ENCODE data around the gene RHOC. TPM values are rescaled to one million over a fixed set of nuclear protein-coding genes. Genes with fewer than 3 reads are reported as not detected.

The RHOC gene
- total RNA-seq, 1 experiment from 2014 or later: 154 TPM

DNA sequence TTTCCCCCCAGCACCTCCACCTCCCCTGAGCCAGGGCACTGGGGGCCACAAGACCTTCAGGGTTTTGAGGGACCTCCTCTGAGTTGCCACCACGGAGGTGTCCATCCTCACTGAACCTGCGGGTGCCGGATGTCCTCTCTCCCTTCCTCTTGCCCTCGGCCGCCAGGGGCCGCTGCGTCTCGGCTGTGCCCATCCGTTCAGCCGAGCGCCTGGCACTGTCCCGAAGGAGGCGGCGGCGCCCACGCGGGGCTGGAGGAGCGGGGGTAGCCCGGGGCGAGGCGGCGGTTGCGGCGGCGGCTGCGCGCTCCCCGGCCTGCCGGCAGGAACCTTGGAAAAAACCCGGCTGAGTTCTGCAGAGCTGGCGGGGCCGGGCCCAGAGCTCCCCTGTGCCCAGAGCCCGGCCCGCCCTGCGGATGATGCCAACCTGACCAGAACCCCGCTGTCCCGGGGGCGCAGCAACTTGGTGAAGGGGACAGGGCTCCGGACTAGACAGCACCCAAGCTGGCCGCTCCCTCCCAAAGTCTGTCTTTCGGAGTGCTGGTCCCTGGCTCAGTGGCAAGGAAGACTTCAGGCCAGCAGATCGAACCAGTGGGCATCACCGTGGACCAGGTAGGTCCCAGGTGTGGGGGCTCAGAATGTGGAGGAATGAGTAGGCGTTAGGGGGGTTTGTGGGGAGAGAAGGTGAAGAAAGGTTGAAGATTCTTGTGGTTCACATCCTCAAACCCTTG lies 11.9 kb upstream of the RHOC start (continued):
- TF ChIP-seq, protein P1, sequence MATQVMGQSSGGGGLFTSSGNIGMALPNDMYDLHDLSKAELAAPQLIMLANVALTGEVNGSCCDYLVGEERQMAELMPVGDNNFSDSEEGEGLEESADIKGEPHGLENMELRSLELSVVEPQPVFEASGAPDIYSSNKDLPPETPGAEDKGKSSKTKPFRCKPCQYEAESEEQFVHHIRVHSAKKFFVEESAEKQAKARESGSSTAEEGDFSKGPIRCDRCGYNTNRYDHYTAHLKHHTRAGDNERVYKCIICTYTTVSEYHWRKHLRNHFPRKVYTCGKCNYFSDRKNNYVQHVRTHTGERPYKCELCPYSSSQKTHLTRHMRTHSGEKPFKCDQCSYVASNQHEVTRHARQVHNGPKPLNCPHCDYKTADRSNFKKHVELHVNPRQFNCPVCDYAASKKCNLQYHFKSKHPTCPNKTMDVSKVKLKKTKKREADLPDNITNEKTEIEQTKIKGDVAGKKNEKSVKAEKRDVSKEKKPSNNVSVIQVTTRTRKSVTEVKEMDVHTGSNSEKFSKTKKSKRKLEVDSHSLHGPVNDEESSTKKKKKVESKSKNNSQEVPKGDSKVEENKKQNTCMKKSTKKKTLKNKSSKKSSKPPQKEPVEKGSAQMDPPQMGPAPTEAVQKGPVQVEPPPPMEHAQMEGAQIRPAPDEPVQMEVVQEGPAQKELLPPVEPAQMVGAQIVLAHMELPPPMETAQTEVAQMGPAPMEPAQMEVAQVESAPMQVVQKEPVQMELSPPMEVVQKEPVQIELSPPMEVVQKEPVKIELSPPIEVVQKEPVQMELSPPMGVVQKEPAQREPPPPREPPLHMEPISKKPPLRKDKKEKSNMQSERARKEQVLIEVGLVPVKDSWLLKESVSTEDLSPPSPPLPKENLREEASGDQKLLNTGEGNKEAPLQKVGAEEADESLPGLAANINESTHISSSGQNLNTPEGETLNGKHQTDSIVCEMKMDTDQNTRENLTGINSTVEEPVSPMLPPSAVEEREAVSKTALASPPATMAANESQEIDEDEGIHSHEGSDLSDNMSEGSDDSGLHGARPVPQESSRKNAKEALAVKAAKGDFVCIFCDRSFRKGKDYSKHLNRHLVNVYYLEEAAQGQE (IDR thresholded peaks at IDR 0.05; ENCODE audit: low read depth): no peak
- TF ChIP-seq, protein P2, sequence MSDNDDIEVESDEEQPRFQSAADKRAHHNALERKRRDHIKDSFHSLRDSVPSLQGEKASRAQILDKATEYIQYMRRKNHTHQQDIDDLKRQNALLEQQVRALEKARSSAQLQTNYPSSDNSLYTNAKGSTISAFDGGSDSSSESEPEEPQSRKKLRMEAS (IDR thresholded peaks at IDR 0.05): peak; percentile 27; the same call in 1 of the 2 replicates
- no peak for TF ChIP-seq TCF7L2 (IDR thresholded peaks at IDR 0.05; ENCODE audit: borderline replicate concordance, extremely low read depth, insufficient read depth, insufficient read length)

DNA sequence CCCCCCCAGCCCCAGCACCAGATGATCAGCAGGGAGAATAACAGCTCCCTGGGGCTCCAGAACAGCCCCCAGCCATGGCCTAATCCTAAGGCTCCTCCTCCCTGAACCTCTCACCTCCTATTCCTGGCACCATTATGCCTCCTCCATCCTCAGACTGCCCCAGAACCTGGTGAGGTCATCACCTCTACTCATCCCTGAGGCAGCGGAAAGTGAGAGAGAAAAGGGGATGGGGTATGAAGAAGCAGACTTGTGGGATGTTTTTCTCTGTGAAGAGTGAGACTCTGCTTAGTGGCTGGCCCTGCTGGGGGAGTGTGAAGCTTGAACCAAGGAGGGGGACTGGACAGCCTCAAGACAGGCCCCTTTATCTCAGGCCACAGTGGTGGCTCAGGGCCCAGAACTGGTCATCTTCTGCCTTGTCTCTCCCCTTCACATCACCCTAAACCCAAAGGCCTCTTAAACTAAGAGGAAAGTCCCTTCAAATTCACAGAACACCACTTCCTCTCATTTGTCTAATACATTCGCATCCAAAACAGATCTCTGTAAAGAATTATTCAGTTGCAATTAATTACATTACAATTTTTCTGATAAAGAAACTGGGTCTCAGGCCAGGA lies 10.4 kb upstream of the RHOC start:
- CTCF ChIA-PET: interaction anchor here (1.0 to 4.3 kb wide), 8 partner anchors 10 to 414 kb away, joined by 3 to 114 read pairs (median 12); partner anchors contain the start of genes LRIG2 and RHOC
- TF ChIP-seq EGR1 (IDR thresholded peaks at IDR 0.05; ENCODE audit: low read depth): no peak
- no peak for TF ChIP-seq CBX3 (IDR thresholded peaks at IDR 0.05; ENCODE audit: low read depth)
- no peak for TF ChIP-seq SRF (IDR thresholded peaks at IDR 0.05; ENCODE audit: low read depth)
- TF ChIP-seq, protein P1 (IDR thresholded peaks at IDR 0.05; ENCODE audit: low read depth): no peak
- TF ChIP-seq SIN3A (IDR thresholded peaks at IDR 0.05; ENCODE audit: low read depth): no peak
- TF ChIP-seq TCF7L2 (IDR thresholded peaks at IDR 0.05; ENCODE audit: borderline replicate concordance, extremely low read depth, insufficient read depth, insufficient read length): no peak
- TF ChIP-seq YY1 (IDR thresholded peaks at IDR 0.05; ENCODE audit: extremely low read depth, insufficient replicate concordance, low read depth, low read length): no peak
- TF ChIP-seq, protein P3, sequence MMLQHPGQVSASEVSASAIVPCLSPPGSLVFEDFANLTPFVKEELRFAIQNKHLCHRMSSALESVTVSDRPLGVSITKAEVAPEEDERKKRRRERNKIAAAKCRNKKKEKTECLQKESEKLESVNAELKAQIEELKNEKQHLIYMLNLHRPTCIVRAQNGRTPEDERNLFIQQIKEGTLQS (IDR thresholded peaks at IDR 0.05): no peak
- no peak for TF ChIP-seq SP1 (IDR thresholded peaks at IDR 0.05; ENCODE audit: low read depth)
- no peak for TF ChIP-seq CEBPB (IDR thresholded peaks at IDR 0.05; ENCODE audit: low read depth)
- no peak for TF ChIP-seq ELF1 (IDR thresholded peaks at IDR 0.05; ENCODE audit: borderline replicate concordance, low read depth)
- no peak for TF ChIP-seq ZFX (IDR thresholded peaks at IDR 0.05)
- TF ChIP-seq POLR2AphosphoS5 (IDR thresholded peaks at IDR 0.05; ENCODE audit: low read depth, low read length): no peak
- TF ChIP-seq RAD21 (IDR thresholded peaks at IDR 0.05; ENCODE audit: low read depth): no peak
- no peak for TF ChIP-seq FOSL1 (IDR thresholded peaks at IDR 0.05; ENCODE audit: low read depth)

More for the DNA sequence above, 10.4 kb upstream of the RHOC start:
- DNase-seq (ENCODE audit: low read depth, low spot score) (no peak), ATAC-seq (no peak)
- H3K9ac ChIP-seq (ENCODE audit: low read length): no peak overlapping the region
- peaks cover 18 to 39% of the 10 kb centered on the region in 2 experiments for H3K4me1 ChIP-seq (ENCODE audit: control insufficient read depth in 1 of 2, insufficient read depth in 2 of 2, low read length in 2 of 2)
- no peaks in the 10 kb centered on the region for H3K9me3 ChIP-seq (ENCODE audit: control insufficient read depth in 1 of 2, insufficient read depth in 1 of 2, low read depth in 1 of 2, low read length in 2 of 2)
- intact Hi-C loops (cut with micrococcal nuclease): loop anchor here (2.0 to 5.0 kb wide), 3 partner anchors 165 to 355 kb away; partner anchors contain the start of genes LRIG2 and SLC16A1
- no peaks in the 10 kb centered on the region for H3K27me3 ChIP-seq (ENCODE audit: insufficient read depth, low read length)
- H3K4me3 ChIP-seq (replicated peaks in 1 of 2; ENCODE audit: low read depth in 1 of 2, low read length in 2 of 2): no peak overlapping the region
- H3K79me2 ChIP-seq (ENCODE audit: insufficient read depth, low read length): no peaks in the 10 kb centered on the region
- no peaks in the 10 kb centered on the region for H4K20me1 ChIP-seq (ENCODE audit: insufficient read depth)
- POLR2A ChIA-PET: interaction anchor here (3.5 kb wide), 1 partner anchor 87 kb away, joined by 16 read pairs; no protein-coding TSS in a partner anchor
- H2AFZ ChIP-seq (ENCODE audit: low read depth, low read length, poor library complexity, severe bottlenecking): no peak overlapping the region
- H3K27ac ChIP-seq (ENCODE audit: low read depth, low read length): no peak overlapping the region
- H3K4me2 ChIP-seq (ENCODE audit: low read length): no peak overlapping the region
- H3K9me2 ChIP-seq (ENCODE audit: insufficient read depth): no peaks in the 10 kb centered on the region
- no peaks in the 10 kb centered on the region for H3K36me3 ChIP-seq (ENCODE audit: control insufficient read depth in 1 of 2, insufficient read depth in 2 of 2, low read length in 2 of 2)
- RAD21 ChIA-PET (ENCODE audit: low non-redundant PET in 1 of 2, low total read pairs in 2 of 2, uncharacterized antibody in 2 of 2, unreplicated experiment in 2 of 2): interaction anchor here (0.6 to 3.3 kb wide), 2 partner anchors 78 to 87 kb away, joined by 3 to 16 read pairs; no protein-coding TSS in a partner anchor
- BruUV-seq (replicated peaks): no TSS peak

All from HCT116 (cell line).